ENCODE results near the gene EPHB1.

- TF ChIP-seq CTCF (CRISPR knock-in tag; IDR thresholded peaks at IDR 0.05) (no peak), KIAA2018 (CRISPR knock-in tag; IDR thresholded peaks at IDR 0.05; ENCODE audit: borderline replicate concordance) (no peak), ZC3H4 (CRISPR knock-in tag; IDR thresholded peaks at IDR 0.05; ENCODE audit: borderline replicate concordance) (no peak), ZNF879 (CRISPR knock-in tag; IDR thresholded peaks at IDR 0.05) (no peak), ISL2 (CRISPR knock-in tag; IDR thresholded peaks at IDR 0.05) (no peak)
These were observed 115.0 kb downstream of the EPHB1 start for GRCh38 chr3:134910026-134910425.
